Loucy (cell line): ENCODE results near the gene MAK.

Source experiments
- H2AFZ ChIP-seq: fragments of 200-600 bp; sonication (generic); 2 replicates; pipeline ENCODE4 v1.6.0; 2016; ENCODE audit warnings: antibody characterized with exemption, mild to moderate bottlenecking, low read length, moderate library complexity
- H3F3A ChIP-seq: fragments of 200-600 bp; 2 replicates; pipeline ENCODE4 v1.6.0; 2016; ENCODE audit warnings: antibody characterized with exemption, low read depth, mild to moderate bottlenecking
- H3K27me3 ChIP-seq: fragments of 200-600 bp; sonication (generic); 2 replicates; pipeline ENCODE4 v1.6.1; 2014; ENCODE audit warnings: low read length, mild to moderate bottlenecking; ENCODE audit not compliant: insufficient read depth, poor library complexity, severe bottlenecking
- H3K36me3 ChIP-seq: fragments of 200-600 bp; sonication (generic); 2 replicates; pipeline ENCODE4 v1.6.1; 2016; ENCODE audit warnings: low read length; ENCODE audit not compliant: insufficient read depth
- H3K4me1 ChIP-seq: fragments of 200-600 bp; sonication (generic); 2 replicates; pipeline ENCODE4 v1.5.1; 2014; ENCODE audit warnings: low read length, mild to moderate bottlenecking; ENCODE audit not compliant: insufficient read depth, poor library complexity, severe bottlenecking
- H3K4me2 ChIP-seq: fragments of 200-600 bp; sonication (generic); 2 replicates; pipeline ENCODE4 v1.6.0; 2014; ENCODE audit warnings: antibody characterized with exemption, low read length, low read depth, mild to moderate bottlenecking; ENCODE audit not compliant: poor library complexity, severe bottlenecking
- H3K4me3 ChIP-seq: fragments of 200-600 bp; sonication (generic); 2 replicates; pipeline ENCODE4 v1.5.1; 2014; ENCODE audit warnings: low read length, mild to moderate bottlenecking, mixed read lengths; ENCODE audit not compliant: poor library complexity, severe bottlenecking
- H3K79me2 ChIP-seq: fragments of 200-600 bp; sonication (generic); 2 replicates; pipeline ENCODE4 v1.6.1; 2014; ENCODE audit warnings: low read length; ENCODE audit not compliant: insufficient read depth
- H3K9ac ChIP-seq: fragments of 200-600 bp; sonication (generic); 2 replicates; pipeline ENCODE4 v1.6.0; 2014; ENCODE audit warnings: mild to moderate bottlenecking, low read depth, low read length, moderate library complexity; ENCODE audit not compliant: poor library complexity, severe bottlenecking
- H3K9me2 ChIP-seq: fragments of 200-600 bp; sonication (generic); replicated peaks from 2 replicates; pipeline ENCODE4 v1.6.1; 2016; ENCODE audit warnings: low read depth, low read length, mixed read lengths
- H3K9me3 ChIP-seq: fragments of 200-600 bp; sonication (generic); 2 replicates; pipeline ENCODE4 v1.6.1; 2014; ENCODE audit warnings: mild to moderate bottlenecking, antibody characterized with exemption, low read length, low read depth; ENCODE audit not compliant: insufficient read depth
- H4K20me1 ChIP-seq: fragments of 200-600 bp; sonication (generic); 2 replicates; pipeline ENCODE4 v1.6.0; 2014; ENCODE audit warnings: antibody characterized with exemption, low read length, mild to moderate bottlenecking; ENCODE audit not compliant: insufficient read depth, poor library complexity, severe bottlenecking
- CTCF ChIP-seq: fragments of 200-600 bp; sonication (generic); conservative IDR thresholded peaks from 2 replicates; pipeline ENCODE4 v1.5.1; 2014; ENCODE audit warnings: mild to moderate bottlenecking, antibody characterized with exemption, low read length
- EZH2phosphoT487 ChIP-seq: fragments of 200-600 bp; IDR thresholded peaks from 2 replicates; pipeline ENCODE4 v1.6.1; 2018; ENCODE audit warnings: antibody characterized with exemption, mild to moderate bottlenecking, moderate library complexity, borderline replicate concordance

MAK gene

GRCh38 chr6:10792101-10792500 is 46.2 kb downstream of the MAK start:
- Histone ChIP-seq H3K36me3 (no peaks in the 10 kb centered on the region), H3K4me3 (no peak overlapping the region), H3K9ac (no peak overlapping the region), H3K4me2 (no peak overlapping the region), H3K4me1 (no peaks in the 10 kb centered on the region), H2AFZ (no peak overlapping the region), H3F3A (no peaks in the 10 kb centered on the region), H3K9me3 (no peaks in the 10 kb centered on the region), H3K9me2 (no peaks in the 10 kb centered on the region), H4K20me1 (no peaks in the 10 kb centered on the region), H3K27me3 (no peaks in the 10 kb centered on the region), H3K79me2 (no peaks in the 10 kb centered on the region)
- no peak for TF ChIP-seq CTCF

GRCh38 chr6:10791673-10792072 is 46.7 kb downstream of the MAK start:
- Histone ChIP-seq H3K4me3 (no peak overlapping the region), H3K4me2 (no peak overlapping the region)
- TF ChIP-seq EZH2phosphoT487, result no peak
- no peak for TF ChIP-seq CTCF

GRCh38 chr6:10779076-10779475 is 59.3 kb downstream of the MAK start:
- H3K36me3 ChIP-seq, result peaks cover 9% of the 10 kb centered on the region; the same call in 1 of the 2 replicates
- H3K9ac ChIP-seq, result no peak overlapping the region
- no peaks in the 10 kb centered on the region for H3K9me2 ChIP-seq
- no peak overlapping the region for H3K4me3 ChIP-seq
- no peak overlapping the region for H3K4me2 ChIP-seq
- H3K27me3 ChIP-seq, result no peaks in the 10 kb centered on the region
- no peaks in the 10 kb centered on the region for H3K9me3 ChIP-seq
- TF ChIP-seq EZH2phosphoT487 (no peak), CTCF (no peak)
- no peaks in the 10 kb centered on the region for H3K4me1 ChIP-seq
- H2AFZ ChIP-seq, result no peak overlapping the region
- H4K20me1 ChIP-seq, result no peaks in the 10 kb centered on the region
- no peaks in the 10 kb centered on the region for H3K79me2 ChIP-seq
- H3F3A ChIP-seq, result no peaks in the 10 kb centered on the region

More at GRCh38 chr6:10791673-10792072, 46.7 kb downstream of the MAK start:
- H3K9me2 ChIP-seq, result no peaks in the 10 kb centered on the region
- no peaks in the 10 kb centered on the region for H4K20me1 ChIP-seq
- no peaks in the 10 kb centered on the region for H3K79me2 ChIP-seq
- H3K36me3 ChIP-seq, result no peaks in the 10 kb centered on the region
- no peaks in the 10 kb centered on the region for H3F3A ChIP-seq
- no peaks in the 10 kb centered on the region for H3K9me3 ChIP-seq
- H3K9ac ChIP-seq, result no peak overlapping the region
- H3K4me1 ChIP-seq, result no peaks in the 10 kb centered on the region
- H2AFZ ChIP-seq, result no peak overlapping the region
- H3K27me3 ChIP-seq, result no peaks in the 10 kb centered on the region
